ENCODE results near the gene RFK.

GRCh38 chr9:76399856-76400255, 5.6 kb upstream of the RFK start:
- TF ChIP-seq POLR2A (IDR thresholded peaks at IDR 0.05) (no peak), CTCF (IDR thresholded peaks at IDR 0.05) (no peak)

All from gastroesophageal sphincter (tissue), 3 donors.